ENCODE data around the gene TBL3.
A peak's percentile ranks its signal among the peaks of the same experiment; 100 is the strongest.
"Not testable (repeated sequence)": the region's sequence is repeated elsewhere in the genome, so short reads cannot be mapped to it uniquely, and the experiment has no call there.

Gene TBL3

GRCh38 chr16:1971796-1972489, at the start of gene TBL3:
TSS of gene TBL3 (plus strand) at chr16:1972053. CDS start at chr16:1972165, 112 bp downstream.
- peak; percentile 90 for DNase-seq

DNA sequence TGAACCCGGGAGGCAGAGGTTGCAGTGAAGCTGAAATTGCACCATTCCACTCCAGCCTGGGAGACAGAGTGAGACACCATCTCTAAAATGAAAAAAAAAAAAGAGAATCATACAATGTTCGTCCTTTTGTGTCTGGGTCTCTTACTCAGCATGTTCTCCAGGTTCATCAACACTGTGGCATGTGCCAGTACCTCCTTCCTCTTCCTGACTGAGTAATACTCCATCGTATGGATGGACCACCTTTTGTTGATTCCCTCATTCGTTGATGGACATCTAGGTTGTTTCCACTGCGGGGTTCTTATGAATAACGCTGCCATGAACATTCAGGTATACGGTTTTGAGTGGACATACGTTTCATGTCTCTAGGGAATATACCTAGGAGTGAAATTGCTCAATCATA, 49.5 kb upstream of the TBL3 start:
- DNase-seq, result no peak

DNA sequence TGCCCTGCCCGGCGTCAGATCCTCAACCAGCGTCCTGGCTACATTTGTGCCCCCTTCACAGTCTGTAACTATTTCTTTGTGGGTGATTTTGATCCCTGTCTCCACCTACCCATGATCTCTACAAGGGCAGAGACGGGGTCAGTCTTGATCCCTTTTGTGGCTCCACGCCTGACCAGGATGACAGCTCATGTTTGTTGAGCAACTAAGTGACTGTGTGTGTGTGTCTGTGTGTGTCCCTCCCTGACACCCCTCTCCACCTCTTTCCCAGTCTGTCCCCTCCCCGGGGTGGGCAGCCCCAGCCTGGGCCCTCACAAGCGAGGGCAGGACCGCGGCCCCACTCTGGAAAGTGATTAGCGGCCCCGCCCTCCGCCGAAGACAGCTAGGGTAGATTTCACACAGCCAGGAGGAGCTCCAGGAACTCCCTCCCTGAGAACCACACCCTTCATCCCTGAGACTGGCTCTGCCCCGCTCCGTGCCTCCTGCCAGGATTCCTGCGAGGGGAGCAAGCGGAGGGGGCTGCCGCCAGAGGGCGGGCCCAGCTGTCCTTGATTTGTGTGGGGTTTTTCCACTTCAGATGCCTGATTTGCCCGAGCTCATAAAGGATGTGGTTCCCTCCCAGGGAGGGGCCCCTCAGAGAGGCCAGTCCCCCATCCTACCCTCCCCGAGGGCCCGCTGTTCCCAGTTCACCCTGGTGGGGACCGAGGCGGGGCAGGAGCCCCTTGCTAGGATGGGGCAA, 48.4 kb upstream of the TBL3 start:
- DNase-seq, result no peak

GRCh38 chr16:1924095-1924494, 47.8 kb upstream of the TBL3 start:
- DNase-seq, result no peak

DNA sequence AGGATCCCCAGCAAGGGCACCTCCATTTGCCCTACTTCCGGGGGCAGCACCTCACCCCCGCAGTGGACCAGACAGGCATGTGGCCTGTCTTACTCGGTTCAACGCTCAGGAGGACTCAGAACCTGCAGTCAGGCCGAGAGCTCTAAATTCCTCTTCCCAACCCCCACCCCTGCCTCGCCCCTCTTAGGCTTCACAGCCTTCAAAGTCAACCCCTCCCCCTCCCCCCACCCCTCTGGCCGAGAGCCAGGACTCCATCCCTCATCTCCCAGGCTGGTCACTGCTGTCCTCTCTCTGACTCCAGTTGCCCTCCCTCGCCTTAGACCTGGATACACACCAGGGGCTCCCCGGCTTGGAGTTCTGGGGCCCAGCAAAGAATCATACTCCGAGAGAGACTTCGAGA, 45.6 kb upstream of the TBL3 start:
- DNase-seq, result no peak

GRCh38 chr16:1929105-1929504, 42.7 kb upstream of the TBL3 start:
- DNase-seq, result no peak

- peak; percentile 89 for DNase-seq
Measured at GRCh38 chr16:1929578-1930337, 42.1 kb upstream of the TBL3 start.

DNA sequence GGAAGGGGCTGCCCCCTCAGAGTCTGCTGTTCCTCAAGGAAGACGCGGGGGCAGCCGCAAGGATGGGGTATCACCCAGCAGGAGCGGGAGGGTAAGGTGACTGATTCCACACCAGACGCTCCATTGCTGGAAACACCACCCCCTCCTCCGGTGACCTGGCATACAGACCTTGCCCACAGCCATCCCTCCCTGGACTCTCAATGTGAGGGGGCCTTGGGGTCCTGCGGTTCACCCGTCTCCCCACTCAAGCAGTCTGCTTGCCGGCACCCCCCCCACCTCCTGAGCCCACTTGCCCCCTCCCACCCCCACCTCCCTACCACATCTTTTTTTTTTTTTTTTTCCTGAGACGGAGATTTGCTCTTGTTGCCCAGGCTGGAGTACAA, 41.5 kb upstream of the TBL3 start:
- no peak for DNase-seq

GRCh38 chr16:1932050-1933028, 39.5 kb upstream of the TBL3 start:
- no peak for DNase-seq

- no peak for DNase-seq
Measured at GRCh38 chr16:1933097-1933661, 38.7 kb upstream of the TBL3 start.

- no peak for DNase-seq
Measured at GRCh38 chr16:1936945-1937479, 34.8 kb upstream of the TBL3 start.

DNA sequence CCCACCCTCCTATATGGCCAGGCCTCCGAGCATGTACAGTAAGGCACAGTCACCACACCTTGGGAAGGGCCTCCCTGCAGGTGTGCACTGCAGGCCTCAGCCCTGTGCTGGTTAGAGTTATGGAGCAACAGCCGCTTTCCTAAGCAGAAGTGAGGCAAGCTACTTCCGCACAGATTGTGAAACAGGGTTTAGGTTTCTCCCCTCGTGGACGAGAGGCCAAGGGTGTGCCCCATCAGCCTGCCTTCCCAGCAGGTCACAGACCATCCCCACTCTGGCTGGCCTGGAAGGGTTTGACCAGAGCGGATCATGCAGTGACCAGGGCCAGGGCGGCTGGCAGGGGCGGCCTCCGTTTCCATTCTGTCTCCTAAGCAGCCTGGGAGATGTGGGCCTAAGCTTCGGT, 33.5 kb upstream of the TBL3 start:
- DNase-seq, result no peak

DNA sequence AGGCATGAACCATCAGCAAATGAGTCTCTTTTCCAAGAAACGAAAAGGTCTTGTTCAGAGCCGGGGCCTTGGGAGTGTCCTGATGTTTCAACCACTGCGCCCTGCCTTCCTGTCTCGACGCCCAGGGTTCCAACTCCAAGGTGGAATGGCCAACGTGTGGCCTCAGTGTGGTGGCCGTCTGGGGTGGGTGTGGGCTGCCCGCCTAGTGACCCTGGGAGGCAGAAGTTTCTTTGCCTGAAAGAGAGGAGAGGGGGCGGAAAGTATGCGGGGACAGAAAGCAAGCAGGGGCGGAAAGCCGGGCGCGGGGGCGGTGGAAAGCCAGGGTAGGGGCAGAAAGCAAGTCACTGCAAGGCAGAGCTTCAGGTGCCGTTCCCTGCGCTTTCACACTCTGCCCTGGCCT, 32.9 kb upstream of the TBL3 start:
- no peak for DNase-seq

GRCh38 chr16:1939833-1940232, 32.0 kb upstream of the TBL3 start:
- DNase-seq, result not testable (repeated sequence)

DNA sequence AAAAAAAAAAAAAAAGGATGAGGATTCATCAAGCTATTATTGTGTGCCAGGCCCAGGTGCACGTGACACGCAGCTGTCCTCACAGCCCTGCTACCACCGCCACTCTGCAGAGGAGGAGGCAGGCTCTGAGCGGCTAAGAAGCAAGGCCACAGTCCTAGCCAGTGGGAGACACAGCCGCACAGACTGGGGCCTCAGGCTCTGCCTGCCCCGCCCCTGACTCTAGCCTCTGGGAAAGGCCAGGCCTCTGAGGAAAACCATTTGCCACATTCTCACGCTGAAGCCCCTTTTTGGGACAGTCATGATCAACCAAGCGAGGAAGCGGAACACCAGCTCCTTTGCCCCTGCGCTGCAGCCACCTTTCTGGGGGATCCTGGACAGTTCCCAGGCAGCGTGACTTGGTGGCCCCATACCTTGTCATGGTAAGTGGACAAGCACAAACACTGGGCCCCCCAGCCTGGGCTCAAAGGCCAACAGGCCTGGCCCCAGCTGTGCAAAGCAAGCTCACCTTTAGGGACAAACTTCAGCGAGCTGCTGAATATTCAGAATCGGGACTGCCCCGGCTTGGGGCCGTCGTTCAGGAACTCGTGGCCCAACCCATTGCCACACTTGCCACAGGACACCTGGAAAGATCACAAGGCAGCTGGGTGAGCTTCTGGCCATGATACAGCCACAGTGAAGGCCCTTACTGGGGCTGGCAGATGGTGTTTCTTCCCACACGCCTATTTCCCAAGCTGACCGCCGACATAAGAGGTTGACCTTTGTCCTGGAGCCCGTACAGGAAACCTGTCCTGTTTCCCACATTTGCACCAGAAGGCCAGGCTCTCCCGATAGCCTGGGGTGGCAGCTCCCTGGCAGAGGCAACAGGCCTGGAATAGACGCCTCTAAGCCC, 31.3 kb upstream of the TBL3 start:
- no peak for DNase-seq

DNA sequence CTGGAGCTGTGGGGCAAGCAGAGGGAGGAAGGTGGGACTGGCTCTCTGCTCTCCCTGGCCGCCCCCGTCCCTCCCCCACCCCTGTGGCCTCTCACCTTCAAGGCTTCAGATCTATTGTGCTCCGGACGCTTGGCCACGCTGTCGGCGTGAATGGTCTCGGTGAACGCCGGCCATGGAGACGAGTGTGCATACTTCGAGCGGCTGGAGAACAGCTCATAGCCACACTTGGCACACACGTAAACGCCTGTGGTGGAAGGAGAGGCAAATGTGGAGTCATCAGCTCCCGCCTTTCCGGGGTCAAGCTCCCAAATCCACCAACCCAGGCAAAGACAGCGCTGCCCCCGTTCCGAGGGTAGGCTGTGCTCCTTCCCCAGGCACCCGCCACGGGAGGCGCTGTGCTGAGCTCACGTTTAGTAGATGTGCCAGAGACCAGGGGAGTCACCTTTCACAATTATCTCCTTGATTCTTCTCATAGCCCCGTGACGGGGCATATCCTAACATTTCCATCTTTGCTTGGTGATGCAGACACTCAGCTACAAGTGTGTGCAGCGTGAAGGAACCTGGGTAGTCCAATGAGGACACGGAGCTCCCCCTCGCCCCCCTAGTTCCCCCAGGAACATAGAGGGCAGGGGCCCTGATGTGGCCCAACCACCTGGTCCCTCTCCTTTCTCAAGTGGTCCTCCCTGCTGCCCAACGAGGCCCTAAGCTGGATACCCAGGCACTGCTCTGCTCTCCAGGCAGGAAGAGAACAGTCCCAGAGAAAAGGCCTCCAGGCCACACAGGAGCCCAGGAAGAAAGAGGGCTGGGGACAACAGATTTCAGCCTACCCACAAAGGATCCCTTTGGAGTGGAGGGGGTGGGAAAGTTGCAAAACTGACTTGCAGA, 30.4 kb upstream of the TBL3 start:
- no peak for DNase-seq

DNA sequence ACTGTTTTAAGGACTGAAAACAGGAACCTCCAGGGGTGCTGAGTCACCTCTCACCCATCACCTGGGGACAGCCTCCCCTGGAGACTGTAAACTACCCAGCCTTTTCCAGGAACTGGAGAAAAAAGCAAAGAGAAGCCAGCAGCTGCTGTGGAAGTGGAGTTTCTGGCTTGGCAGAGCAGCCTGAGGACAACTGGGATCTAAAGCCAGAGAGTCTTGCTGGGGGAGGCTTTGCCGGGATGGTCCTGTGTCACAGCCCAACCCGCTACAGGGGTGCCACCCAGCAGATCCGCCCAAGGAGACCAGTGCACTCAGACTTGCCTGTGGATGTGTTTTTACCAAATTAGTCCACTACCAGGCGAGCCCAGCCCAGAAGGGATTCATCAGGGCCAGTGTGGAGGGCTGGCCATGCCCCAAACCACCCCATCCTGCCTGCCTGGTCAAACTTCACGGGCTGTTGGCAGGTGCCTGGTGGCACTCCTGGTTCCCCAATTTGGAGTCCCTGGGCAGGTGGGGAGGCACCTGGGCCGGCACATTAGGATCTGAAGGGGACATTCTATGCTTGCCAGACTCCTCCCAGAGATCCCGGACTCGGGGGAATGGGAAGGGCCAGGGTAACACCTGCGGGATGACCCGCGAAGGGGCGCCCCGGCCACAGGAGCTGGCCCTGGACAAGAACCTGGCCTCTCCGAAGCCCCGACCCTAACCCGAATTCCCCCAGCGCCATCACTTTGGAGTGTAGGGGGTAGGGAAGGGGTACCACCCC, 29.6 kb upstream of the TBL3 start:
- no peak for DNase-seq

DNA sequence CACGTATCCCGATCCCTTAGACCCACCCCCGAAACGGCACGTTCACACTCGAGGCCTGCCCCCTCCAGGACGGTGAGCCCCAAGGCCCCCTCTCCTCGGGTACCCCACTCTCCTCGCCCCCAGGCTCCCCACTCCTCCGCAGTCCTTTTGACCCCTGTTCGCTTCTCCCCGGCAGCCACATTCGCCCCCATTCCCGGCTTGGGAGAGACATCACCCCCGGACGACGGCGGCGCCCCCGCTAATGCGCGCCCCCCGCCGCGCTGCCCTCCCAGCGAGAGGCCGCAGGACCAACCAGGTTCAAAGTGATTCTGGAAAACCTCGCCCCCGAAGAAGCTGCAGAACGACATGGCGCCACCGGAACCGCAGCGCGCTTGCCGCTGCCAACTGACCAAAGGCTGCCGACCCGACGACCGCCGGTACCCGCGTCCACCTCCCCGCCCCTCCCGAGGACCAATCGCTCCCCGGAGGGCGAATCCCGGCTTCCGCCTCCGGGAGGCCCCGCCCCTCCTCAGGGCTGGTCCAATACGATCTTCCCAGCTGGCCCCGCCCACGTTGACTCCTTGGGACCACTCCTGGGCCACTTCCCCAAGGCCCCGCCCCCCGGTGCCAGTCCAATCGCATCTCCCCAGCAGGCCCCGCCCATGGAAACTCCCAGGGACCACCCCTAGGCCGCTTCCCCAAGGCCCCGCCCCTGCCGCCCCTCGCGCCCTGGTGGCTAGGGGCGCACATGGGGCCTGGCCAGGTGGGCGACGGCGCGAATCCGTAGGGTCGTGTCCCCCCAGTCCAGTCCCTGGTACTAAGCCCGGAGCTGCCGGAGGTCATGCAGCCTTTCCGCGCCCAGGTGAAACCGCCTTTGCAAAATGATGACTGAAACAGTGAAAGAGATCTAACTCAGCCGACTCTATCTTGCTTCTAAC, 28.8 kb upstream of the TBL3 start, which contains the start of gene MSRB1:
MSRB1 (minus strand) TSS at position 390 of the 917 bp plus-strand sequence; CDS start at position 347, 43 bp downstream.
- DNase-seq, result peak; percentile 99
